B cell (primary cell): ENCODE results near the gene CCDC117.

Source experiments
- EZH2 ChIP-seq: IDR thresholded peaks from 2 replicates; pipeline ENCODE4 v1.6.1; 2012; ENCODE audit warnings: borderline replicate concordance, low read depth, mild to moderate bottlenecking, moderate library complexity, low read length; ENCODE audit not compliant: insufficient read depth, poor library complexity, severe bottlenecking
- TF ChIP-seq, protein P1 (sequence below): fragments of 200-600 bp; IDR thresholded peaks from one replicate; pipeline ENCODE4 v1.8.0; 2022; ENCODE audit warnings: antibody characterized with exemption, mild to moderate bottlenecking

DNA sequence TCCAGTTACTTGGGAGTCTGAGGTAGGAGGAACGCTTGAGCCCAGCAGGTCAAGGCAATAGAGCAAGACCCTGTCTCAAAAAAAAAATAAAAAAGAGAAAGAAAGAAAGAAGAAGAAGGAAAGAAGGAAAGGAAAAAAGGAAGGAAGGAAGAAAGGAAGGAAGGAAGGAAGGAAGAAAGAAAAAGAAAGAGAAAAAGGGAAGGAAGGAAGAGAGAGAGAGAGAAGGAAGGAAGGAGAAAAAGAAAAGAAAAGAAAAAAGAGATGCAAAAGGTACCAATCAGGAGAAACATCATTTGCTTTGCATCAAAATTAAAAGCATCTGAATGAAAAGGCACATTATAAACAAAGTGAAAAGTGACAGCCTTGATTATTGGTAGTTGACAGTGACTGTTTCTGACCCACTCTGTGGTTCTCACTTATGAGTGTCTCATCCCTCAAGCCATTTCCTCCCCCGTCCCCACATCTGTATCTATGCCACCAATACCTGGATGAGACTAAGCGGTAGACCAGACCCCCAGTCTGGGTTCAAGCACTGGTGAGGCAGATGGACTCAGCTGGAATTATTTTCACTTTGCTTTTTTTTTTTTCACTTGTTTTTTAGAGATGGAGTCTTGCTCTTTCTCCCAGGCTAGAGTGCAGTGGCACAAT, 60.9 kb downstream of the CCDC117 start:
- no peak for TF ChIP-seq EZH2
- TF ChIP-seq, protein P1, sequence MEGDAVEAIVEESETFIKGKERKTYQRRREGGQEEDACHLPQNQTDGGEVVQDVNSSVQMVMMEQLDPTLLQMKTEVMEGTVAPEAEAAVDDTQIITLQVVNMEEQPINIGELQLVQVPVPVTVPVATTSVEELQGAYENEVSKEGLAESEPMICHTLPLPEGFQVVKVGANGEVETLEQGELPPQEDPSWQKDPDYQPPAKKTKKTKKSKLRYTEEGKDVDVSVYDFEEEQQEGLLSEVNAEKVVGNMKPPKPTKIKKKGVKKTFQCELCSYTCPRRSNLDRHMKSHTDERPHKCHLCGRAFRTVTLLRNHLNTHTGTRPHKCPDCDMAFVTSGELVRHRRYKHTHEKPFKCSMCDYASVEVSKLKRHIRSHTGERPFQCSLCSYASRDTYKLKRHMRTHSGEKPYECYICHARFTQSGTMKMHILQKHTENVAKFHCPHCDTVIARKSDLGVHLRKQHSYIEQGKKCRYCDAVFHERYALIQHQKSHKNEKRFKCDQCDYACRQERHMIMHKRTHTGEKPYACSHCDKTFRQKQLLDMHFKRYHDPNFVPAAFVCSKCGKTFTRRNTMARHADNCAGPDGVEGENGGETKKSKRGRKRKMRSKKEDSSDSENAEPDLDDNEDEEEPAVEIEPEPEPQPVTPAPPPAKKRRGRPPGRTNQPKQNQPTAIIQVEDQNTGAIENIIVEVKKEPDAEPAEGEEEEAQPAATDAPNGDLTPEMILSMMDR: no peak
